SK-N-SH (cell line): ENCODE results near the gene EXOC6. TPM values are rescaled to one million over a fixed set of nuclear protein-coding genes. Genes with fewer than 3 reads are reported as not detected.

ENCODE experiments used
- CTCF ChIA-PET: fragments of 300-600, 350-600 bp; formaldehyde crosslinking; extraction: SDS; loops from one replicate; lab custom pipeline; 2021; lab: Yijun Ruan, JAX
- POLR2A ChIA-PET: fragments of 350-600 bp; sonication (Branson Sonifier 250); formaldehyde crosslinking; extraction: SDS; loops from one replicate; lab custom pipeline; 2020; ENCODE audit warnings: antibody characterized with exemption, inconsistent platforms; lab: Yijun Ruan, JAX
- DNase-seq: peaks from one replicate; pipeline ENCODE4 v3.0.0; 2012
- H2AFZ ChIP-seq: fragments of 200-600 bp; sonication (generic); 2 replicates; pipeline ENCODE4 v1.8.1; 2016; ENCODE audit warnings: antibody characterized with exemption, mild to moderate bottlenecking, low read depth
- H3F3A ChIP-seq: fragments of 200-600 bp; sonication (generic); replicated peaks from 2 replicates; pipeline ENCODE3; 2016; ENCODE audit warnings: antibody characterized with exemption, mild to moderate bottlenecking; ENCODE audit not compliant: insufficient read depth
- H3K27ac ChIP-seq, 2 experiments: fragments of 200-500 bp in 1 of 2; fragments of 200-600 bp in 1 of 2; sonication (Bioruptor generic) in 1 of 2; sonication (generic), shearing (Covaris generic) in 1 of 2; 2 replicates each; pipeline versions ENCODE4 v1.5.1 to v1.6.1; 2014 to 2016; ENCODE audit warnings: low read depth in 2 of 2, inconsistent platforms in 1 of 2, low read length in 1 of 2, mild to moderate bottlenecking in 1 of 2, mixed read lengths in 1 of 2
- H3K27me3 ChIP-seq: fragments of 200-600 bp; sonication (generic), shearing (Covaris generic); 2 replicates; pipeline ENCODE4 v1.6.1; 2016; ENCODE audit warnings: mixed run types; ENCODE audit not compliant: insufficient read depth
- H3K36me3 ChIP-seq, 2 experiments: fragments of 200-500 bp in 1 of 2; fragments of 200-600 bp in 1 of 2; sonication (Bioruptor generic) in 1 of 2; sonication (generic) in 1 of 2; replicated peaks in 1 of 2; 2 replicates each; pipeline versions ENCODE3 to v1.5.1; 2014 to 2016; ENCODE audit warnings: low read length in 1 of 2, mild to moderate bottlenecking in 1 of 2; ENCODE audit not compliant: insufficient read depth in 2 of 2, control insufficient read depth in 1 of 2
- H3K4me1 ChIP-seq, 2 experiments: fragments of 200-500 bp in 1 of 2; fragments of 200-600 bp in 1 of 2; sonication (Bioruptor generic) in 1 of 2; sonication (generic), shearing (Covaris generic) in 1 of 2; 2 replicates each; pipeline versions ENCODE4 v1.5.1 to v1.6.1; 2014 to 2016; ENCODE audit warnings: low read depth in 1 of 2, low read length in 1 of 2, mixed run types in 1 of 2; ENCODE audit not compliant: insufficient read depth in 2 of 2, control insufficient read depth in 1 of 2
- H3K4me2 ChIP-seq: fragments of 200-600 bp; sonication (generic), shearing (Covaris generic); 2 replicates; pipeline ENCODE4 v1.6.1; 2017; ENCODE audit warnings: mixed run types
- H3K4me3 ChIP-seq, 2 experiments: fragments of 200-500 bp in 1 of 2; fragments of 200-600 bp in 1 of 2; sonication (Bioruptor generic) in 1 of 2; sonication (generic), shearing (Covaris generic) in 1 of 2; 2 replicates each; pipeline versions ENCODE4 v1.5.1 to v1.8.1; 2014 to 2016; ENCODE audit warnings: low read depth in 2 of 2, inconsistent platforms in 1 of 2, low read length in 1 of 2, mild to moderate bottlenecking in 1 of 2, mixed read lengths in 1 of 2, moderate library complexity in 1 of 2
- H3K79me2 ChIP-seq: fragments of 200-600 bp; sonication (generic); 2 replicates; pipeline ENCODE4 v1.8.1; 2017; ENCODE audit warnings: mild to moderate bottlenecking; ENCODE audit not compliant: insufficient read depth
- H3K9ac ChIP-seq: fragments of 200-600 bp; sonication (generic); 2 replicates; pipeline ENCODE4 v1.6.1; 2017; ENCODE audit warnings: mixed run types
- H3K9me2 ChIP-seq: fragments of 200-600 bp; sonication (generic); 2 replicates; pipeline ENCODE4 v1.6.1; 2017; ENCODE audit warnings: mixed run types
- H3K9me3 ChIP-seq: fragments of 200-600 bp; sonication (generic); 2 replicates; pipeline ENCODE4 v1.6.1; 2017; ENCODE audit warnings: mixed run types, mild to moderate bottlenecking, moderate library complexity
- H4K20me1 ChIP-seq: fragments of 200-600 bp; sonication (generic); 2 replicates; pipeline ENCODE4 v1.6.1; 2017; ENCODE audit warnings: mild to moderate bottlenecking, mixed run types; ENCODE audit not compliant: insufficient read depth
- CHD2 ChIP-seq: fragments of 150-350 bp; IDR thresholded peaks from 2 replicates; pipeline ENCODE4 v1.6.1; 2018; ENCODE audit warnings: low read length; ENCODE audit not compliant: partially characterized antibody
- ELF1 ChIP-seq: IDR thresholded peaks from 2 replicates; pipeline ENCODE4 v1.4.0; 2012
- EP300 ChIP-seq, 2 experiments: IDR thresholded peaks; 2 replicates each; pipeline versions ENCODE4 v1.4.0 to v1.6.1; 2012; ENCODE audit warnings: borderline replicate concordance in 1 of 2, low read depth in 1 of 2, low read length in 1 of 2
- EZH2phosphoT487 ChIP-seq: fragments of 200-600 bp; sonication (generic); IDR thresholded peaks from 2 replicates; pipeline ENCODE4 v1.6.1; 2017; ENCODE audit warnings: low read depth, mixed run types, mild to moderate bottlenecking, antibody characterized with exemption, moderate library complexity, borderline replicate concordance
- FOSL2 ChIP-seq: IDR thresholded peaks from 2 replicates; pipeline ENCODE4 v1.4.0; 2012; ENCODE audit warnings: low read depth, mild to moderate bottlenecking, moderate library complexity, borderline replicate concordance
- FOXM1 ChIP-seq: IDR thresholded peaks from 2 replicates; pipeline ENCODE4 v1.4.0; 2012; ENCODE audit warnings: low read depth, mild to moderate bottlenecking
- JUND ChIP-seq: IDR thresholded peaks from 2 replicates; pipeline ENCODE4 v1.4.0; 2012
- MAX ChIP-seq: IDR thresholded peaks from 2 replicates; pipeline ENCODE4 v1.4.0; 2012; ENCODE audit warnings: low read depth
- POLR2AphosphoS5 ChIP-seq: IDR thresholded peaks from 2 replicates; pipeline ENCODE4 v1.6.1; 2012; ENCODE audit warnings: low read depth, low read length
- RCOR1 ChIP-seq: fragments of 150-350 bp; IDR thresholded peaks from 2 replicates; pipeline ENCODE4 v1.6.1; 2017; ENCODE audit warnings: antibody characterized with exemption, low read length
- RFX5 ChIP-seq: IDR thresholded peaks from 2 replicates; pipeline ENCODE4 v1.6.1; 2012; ENCODE audit warnings: mild to moderate bottlenecking, improper control_type of control experiment, low read length
- RXRA ChIP-seq: IDR thresholded peaks from 2 replicates; pipeline ENCODE4 v1.4.0; 2012; ENCODE audit warnings: low read depth, mild to moderate bottlenecking, borderline replicate concordance
- TAF1 ChIP-seq: IDR thresholded peaks from 2 replicates; pipeline ENCODE4 v1.6.1; 2012; ENCODE audit warnings: low read depth, mild to moderate bottlenecking, low read length, moderate library complexity, borderline replicate concordance
- TEAD4 ChIP-seq: IDR thresholded peaks from 2 replicates; pipeline ENCODE4 v1.4.0; 2012; ENCODE audit warnings: mild to moderate bottlenecking, borderline replicate concordance; ENCODE audit not compliant: insufficient read depth
- USF2 ChIP-seq: fragments of 150-350 bp; IDR thresholded peaks from 2 replicates; pipeline ENCODE4 v1.6.1; 2017; ENCODE audit warnings: antibody characterized with exemption, low read length, low read depth, borderline replicate concordance
- WGBS: methylation state at CpG from one replicate; pipeline ENCODE4 v1.1.6; 2017; ENCODE audit warnings: low lambda C conversion rate; 5-methylcytosine and 5-hydroxymethylcytosine counted together
- polyA plus RNA-seq, 3 experiments: library from polyadenylated mRNA; depleted of rRNA; stranded (reverse); fragments of >200 nt; gene quantifications; 2 replicates each; pipeline ENCODE4 v1.2.3, GENCODE V29; 2012

EXOC6 gene
- polyA plus RNA-seq, 1 of the 3 experiments (the other 2 are of a cell fraction): 2.3 TPM

GRCh38 chr10:93027508-93027907 lies 179.2 kb downstream of the EXOC6 start:
- Histone ChIP-seq H3K9me3 (no peaks in the 10 kb centered on the region), H3K79me2 (no peaks in the 10 kb centered on the region), H3K27me3 (no peaks in the 10 kb centered on the region), H3K9me2 (no peaks in the 10 kb centered on the region), H2AFZ (no peak overlapping the region), H3K4me1 (peaks cover 0 to 25% of the 10 kb centered on the region in 2 experiments; a peak in 3 of 4 replicates), H3F3A (peaks cover 15% of the 10 kb centered on the region), H3K36me3 (no peaks in the 10 kb centered on the region), H3K4me2 (no peak overlapping the region), H3K9ac (no peak overlapping the region), H4K20me1 (no peaks in the 10 kb centered on the region), H3K27ac (no peak overlapping the region), H3K4me3 (no peak overlapping the region)
- ChIA-PET POLR2A (no interaction called here), CTCF (no interaction called here)
- TF ChIP-seq EZH2phosphoT487: no peak
- TF ChIP-seq RFX5: no peak
- TF ChIP-seq RCOR1: no peak
- TF ChIP-seq CHD2: no peak
- no peak for TF ChIP-seq TAF1
- TF ChIP-seq TEAD4: no peak
- no peak for DNase-seq

GRCh38 chr10:93028883-93029282 lies 180.6 kb downstream of the EXOC6 start:
- Histone ChIP-seq H3K9me3 (no peaks in the 10 kb centered on the region), H4K20me1 (no peaks in the 10 kb centered on the region), H3K4me2 (no peak overlapping the region), H2AFZ (no peak overlapping the region), H3K4me3 (no peak overlapping the region), H3K9me2 (no peaks in the 10 kb centered on the region), H3K36me3 (no peaks in the 10 kb centered on the region), H3K9ac (no peak overlapping the region), H3K27me3 (no peaks in the 10 kb centered on the region), H3K4me1 (peaks cover 0 to 25% of the 10 kb centered on the region in 2 experiments; a peak in 3 of 4 replicates), H3K27ac (no peak overlapping the region), H3F3A (peaks cover 15% of the 10 kb centered on the region), H3K79me2 (no peaks in the 10 kb centered on the region)
- ChIA-PET CTCF (no interaction called here), POLR2A (no interaction called here)
- no peak for DNase-seq
- TF ChIP-seq POLR2AphosphoS5 (no peak), ELF1 (no peak), RCOR1 (no peak), MAX (no peak), EP300 (IDR thresholded peaks at IDR 0.05; ENCODE audit: borderline replicate concordance in 1 of 2, low read depth in 1 of 2, low read length in 1 of 2) (no peak), USF2 (no peak), FOSL2 (peak; percentile 50; the same call in 1 of the 2 replicates), FOXM1 (no peak), JUND (0 out of 2 replicates have a peak, but pooled peaks have one; percentile 28), RXRA (no peak)
- 46% methylated on average over 2 of the region's 2 CpGs for WGBS
